Fibroblast of skin of abdomen (primary cell): ENCODE data around the gene PICK1.

Experiments used
- DNase-seq: peaks from one replicate; pipeline ENCODE4 v3.0.0-alpha.2; 2013

PICK1 gene

DNA sequence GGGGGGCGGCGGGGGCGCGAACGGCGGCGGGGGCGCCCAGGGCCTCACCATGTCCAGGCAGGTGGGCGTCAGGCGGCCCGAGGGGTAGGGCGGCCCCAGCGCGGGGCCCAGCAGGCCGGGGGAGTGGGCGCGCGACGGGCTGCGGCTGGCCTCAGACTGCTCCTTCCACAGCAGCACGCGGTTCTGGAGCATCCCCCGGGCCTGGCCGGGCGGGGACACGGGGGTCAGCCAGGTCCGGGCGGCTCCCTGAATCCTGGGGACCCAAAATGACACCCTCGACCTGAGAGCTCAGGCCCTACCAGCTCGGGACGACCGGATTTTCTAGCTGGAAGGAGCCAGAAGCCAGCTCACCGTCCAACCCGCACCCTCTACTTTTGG lies 32.3 kb downstream of the PICK1 start:
- no peak for DNase-seq

DNA sequence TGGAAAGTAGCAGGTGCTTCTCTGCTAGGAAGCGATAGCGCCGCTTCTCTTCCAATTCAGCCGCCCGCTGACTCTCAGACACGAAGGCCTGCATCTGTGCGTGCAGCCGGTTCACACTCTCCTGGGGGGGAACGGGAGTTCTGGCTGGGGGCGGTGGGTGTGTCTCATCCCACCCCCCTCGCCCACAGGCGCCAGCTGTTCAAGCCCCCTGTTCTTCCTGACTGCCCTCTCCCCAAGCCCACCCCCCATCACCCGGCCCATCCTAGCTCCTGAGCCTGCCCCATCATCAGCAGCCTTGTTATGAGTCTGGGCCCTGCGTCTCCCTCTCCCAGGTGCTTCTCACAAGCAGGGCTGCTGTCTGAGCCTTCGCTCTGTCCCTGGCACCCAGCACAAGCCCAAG lies 39.9 kb downstream of the PICK1 start:
- DNase-seq, result no peak

DNA sequence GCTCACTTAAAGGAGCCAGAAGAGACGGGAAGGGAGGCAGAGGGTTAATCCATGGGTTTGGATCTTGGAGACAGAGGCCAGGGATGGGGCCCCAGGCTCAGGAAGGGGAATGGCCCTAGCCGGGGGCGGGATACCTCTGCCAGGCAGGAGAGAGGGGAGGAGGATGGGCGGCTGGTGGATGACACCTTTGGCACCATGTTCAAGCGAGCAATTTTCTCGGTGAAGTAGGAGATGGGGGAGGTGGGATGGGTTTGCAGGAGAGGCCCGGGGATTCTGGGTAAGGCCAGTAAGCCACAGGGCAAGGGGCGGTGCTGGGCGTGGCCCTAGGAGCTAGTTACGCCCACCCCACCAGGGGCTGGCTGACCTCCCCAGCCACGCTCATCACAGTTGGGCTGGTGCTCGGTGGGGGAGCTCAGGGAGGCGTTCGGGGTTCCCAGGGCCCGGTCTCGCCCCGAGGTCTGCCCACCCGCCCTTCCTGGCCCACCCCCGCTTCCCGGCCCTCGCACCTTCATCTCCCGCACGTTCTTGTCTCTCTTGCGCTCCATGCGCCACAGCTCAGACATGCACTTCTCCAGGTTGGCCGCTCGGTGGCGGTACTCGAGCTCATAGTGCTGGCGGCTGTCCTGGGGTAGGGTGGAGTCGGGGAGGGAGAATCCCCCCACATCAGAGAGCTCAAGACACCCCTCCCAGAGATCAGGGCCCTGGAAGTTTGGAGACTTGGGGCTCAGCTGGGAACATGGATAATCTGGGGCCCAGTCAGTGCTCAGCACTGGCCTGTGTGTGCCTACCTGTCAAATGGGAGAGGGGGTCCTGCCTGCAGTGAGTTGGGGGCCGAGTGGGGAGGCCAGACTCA lies 40.6 kb downstream of the PICK1 start:
- peak; percentile 22 for DNase-seq

GRCh38 chr22:38098410-38099249 lies 41.4 kb downstream of the PICK1 start:
- peak; percentile 48 for DNase-seq

DNA sequence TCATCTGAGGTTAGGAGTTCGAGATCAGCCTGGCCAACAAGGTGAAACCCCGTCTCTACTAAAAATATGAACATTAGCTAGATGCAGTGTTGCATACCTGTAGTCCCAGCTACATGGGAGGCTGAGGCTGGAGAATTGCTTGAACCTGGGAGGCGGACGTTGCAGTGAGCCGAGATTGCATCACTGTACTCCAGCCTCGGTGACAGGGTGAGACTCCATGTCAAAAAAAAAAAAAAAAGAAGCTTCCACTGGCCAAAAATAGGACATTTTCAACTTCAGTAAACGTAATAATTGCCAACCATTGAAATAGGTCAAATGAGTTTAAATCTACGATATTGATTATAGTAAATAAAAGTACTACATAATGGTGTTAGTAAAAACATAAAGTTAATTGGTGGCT lies 46.4 kb downstream of the PICK1 start:
- no peak for DNase-seq

DNA sequence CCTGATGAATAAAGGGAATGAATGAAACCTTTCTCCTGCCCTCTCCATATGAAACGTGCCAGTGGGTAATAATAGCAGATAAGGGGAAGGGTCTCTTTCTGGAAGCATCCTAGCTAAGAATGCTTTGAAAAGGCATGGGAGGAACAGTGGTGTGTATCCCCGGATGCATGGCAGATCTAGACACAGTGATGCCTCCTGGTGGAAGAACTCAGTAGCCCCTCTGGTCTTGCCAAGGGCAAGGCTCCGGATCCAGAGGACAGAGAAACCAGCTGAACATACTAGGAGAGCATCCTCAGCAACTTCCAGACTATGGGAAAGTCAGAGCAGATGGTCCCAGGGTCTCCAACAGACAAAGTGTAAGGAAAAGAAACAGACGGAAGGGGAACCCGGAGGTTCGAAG lies 46.9 kb downstream of the PICK1 start:
- no peak for DNase-seq

- DNase-seq, result no peak
Observed at GRCh38 chr22:38106814-38107578, 49.8 kb downstream of the PICK1 start.

DNA sequence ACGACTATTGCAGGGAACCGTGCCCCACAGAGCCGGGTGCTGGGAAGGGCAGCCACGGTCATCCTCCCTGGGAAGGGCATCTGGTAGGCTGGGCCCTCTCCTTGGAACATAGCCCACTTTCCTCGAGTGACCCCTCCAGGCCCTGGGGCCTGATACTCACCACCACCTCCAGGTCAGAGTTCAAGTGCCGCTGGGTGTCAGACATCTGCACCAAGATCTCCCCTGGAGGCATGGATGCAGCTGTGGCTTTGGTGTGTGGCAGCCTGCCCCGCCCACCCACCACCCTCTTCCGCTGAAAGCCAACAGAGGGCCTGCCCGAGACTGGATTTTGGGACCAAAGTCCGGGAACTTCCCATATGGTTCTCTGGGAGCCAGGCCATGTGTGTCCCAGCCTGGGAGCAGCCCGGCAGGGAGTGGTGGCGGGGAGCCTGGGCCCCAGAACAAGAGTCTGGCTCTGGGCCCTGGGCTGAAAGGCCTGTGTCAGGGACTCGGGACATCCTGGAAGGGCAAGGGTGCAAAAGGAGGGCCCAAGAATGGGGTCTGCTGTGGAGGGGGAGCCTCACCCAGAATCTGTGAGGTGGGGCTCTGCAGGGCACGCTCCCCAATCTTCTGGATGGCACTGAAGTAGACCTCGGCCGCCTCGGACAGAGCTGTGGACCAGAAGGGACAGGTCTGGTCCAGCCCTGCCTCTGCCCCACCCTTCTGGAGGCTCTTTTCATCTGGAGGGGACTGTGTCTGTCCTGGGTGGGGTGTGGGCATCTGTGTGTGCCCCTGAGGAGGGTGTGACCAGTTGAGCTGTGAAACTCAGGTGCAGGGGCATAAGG lies 50.7 kb downstream of the PICK1 start:
- DNase-seq, result no peak

DNA sequence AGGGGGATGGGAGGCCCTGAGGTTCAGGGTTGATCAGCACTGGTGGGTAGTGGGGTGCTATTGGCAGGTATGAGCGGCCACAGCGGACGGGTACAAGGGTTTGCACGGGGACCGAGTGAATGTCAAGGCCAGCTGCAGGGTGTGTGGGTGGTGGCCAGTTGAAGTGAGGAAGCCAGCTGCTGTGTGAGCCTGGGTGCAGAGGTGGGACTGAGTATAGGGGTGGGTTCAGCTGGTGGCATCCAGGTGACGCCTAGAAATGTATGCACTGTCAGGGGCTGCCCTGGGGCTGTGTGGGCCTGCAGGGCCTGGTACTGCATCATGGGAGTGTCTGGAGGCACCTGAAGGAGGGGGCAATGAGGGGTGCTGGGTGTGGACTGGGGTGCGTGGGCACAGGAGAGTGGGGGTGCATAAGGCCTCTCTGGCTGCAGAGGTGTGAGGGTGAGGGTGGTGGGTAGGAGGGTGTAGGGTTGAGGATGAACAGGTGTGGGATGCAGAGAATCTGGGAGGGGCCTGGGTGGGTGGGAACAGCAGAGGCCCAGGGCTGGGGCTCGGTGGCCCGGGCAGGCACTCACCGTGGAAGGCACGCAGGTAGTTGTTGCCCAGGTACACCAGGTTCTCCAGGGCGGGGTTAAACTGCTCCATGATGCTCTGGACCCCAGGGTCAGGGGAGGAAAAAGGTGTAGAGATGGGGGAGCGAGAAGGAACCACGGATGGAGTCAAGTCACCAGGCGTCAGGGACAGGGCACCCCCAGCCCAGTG lies 51.5 kb downstream of the PICK1 start:
- no peak for DNase-seq

DNA sequence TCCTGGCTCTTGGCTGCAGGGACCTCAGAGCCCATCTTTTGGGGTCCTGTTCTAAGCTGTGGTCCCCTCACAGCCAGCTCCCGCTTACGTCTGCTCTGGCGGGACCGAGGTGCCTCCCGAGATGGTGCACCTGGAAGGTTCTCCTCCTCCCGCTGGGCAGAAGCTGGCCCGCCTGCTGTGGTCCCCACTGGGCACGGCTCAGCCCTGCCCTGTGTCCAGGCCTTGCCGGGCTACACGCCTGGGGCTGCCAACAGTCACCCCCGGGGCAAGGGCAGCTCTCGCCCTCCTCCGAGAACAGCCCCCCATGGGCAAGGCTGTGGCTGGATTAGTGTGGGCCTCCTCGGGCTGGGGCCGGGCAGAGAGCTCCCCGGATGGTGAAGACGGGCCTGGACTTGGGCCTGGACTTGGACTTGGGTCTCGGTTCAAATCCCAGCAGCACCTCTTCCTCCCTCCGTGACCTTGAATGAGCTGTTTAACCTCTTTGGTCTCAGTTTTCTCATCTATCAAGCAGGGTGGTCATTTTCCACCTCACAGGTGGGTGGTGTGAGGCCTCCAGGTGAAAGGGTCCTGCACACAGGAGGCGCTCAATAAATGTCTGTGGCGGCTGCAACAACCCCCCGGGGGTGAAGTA lies 52.3 kb downstream of the PICK1 start:
- DNase-seq, result no peak

GRCh38 chr22:38110008-38110862 lies 53.0 kb downstream of the PICK1 start, which contains the start of gene BAIAP2L2:
TSS of gene BAIAP2L2 (minus strand) at chr22:38110684. CDS start at chr22:38110525, 159 bp downstream.
- DNase-seq, result no peak

DNA sequence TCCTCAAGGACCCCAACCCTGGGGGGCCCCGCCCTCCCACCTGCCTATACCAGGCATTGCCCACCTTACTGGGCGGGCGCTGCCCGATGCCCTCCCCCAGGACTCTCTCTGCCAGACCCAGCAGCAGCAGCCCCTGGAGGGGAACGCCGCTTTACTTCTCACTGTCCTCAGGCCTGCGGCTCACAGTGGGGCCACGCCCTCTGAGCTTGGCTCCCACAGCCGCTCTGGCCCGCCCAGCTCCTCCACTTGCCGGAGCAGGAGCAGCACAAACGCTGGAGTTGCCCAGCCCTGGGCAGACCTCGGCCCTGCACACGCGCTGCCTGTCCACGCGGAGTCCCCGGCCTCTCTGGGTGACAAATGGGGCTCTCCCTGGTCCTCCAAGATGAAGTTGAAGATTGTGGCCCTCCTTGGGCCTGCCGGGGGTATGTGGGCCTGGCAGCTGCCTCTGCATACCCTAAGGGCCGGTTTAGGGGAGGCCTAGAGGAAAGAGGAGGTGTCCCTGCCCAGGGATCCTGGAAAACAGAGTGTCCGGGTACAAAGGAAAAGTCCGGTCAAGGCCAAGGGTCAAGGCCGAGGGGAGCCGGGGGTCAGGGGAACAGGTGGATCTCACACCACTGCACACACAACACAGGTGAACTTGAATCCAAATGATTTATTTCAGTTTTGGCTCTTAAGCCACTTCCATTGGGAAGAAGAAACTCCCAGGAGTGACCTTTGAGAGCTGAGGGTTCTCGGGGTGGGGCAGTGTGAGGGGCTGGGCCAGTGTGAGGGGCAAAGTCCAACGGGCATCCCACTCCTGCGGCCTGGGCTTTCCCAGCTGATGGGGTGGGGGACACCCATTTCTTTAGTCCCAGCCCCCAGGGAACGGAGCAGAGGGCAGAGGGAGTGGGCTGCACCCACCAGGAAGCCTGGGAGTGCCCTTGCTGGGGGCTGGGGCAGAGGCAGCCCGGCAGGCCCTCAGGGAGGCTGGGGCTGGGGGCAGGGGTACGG lies 54.0 kb downstream of the PICK1 start:
- DNase-seq, result no peak

GRCh38 chr22:38111925-38112355 lies 54.7 kb downstream of the PICK1 start:
- DNase-seq, result no peak

DNA sequence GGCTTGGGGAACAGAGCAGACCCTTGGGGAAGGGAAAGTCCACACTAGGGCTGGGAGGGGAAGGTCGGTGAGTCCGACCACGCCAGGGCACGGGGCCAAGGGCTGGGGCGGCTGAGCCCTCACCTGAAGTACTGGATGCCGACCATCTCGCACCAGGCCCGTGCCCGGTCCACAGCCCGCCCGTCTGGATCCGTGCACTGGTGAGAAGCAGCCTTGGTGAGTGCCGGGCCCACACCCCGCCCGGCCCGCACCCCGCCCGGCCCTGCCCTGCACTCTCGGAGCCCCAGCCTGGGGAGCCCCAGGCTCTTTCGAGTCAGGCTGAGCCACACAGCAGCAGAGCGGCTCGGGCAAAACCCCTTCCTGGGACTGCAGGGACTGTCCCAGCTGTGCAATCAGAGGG lies 55.2 kb downstream of the PICK1 start:
- DNase-seq, result no peak

GRCh38 chr22:38114484-38115398 lies 57.5 kb downstream of the PICK1 start:
- peak; percentile 75 for DNase-seq

DNA sequence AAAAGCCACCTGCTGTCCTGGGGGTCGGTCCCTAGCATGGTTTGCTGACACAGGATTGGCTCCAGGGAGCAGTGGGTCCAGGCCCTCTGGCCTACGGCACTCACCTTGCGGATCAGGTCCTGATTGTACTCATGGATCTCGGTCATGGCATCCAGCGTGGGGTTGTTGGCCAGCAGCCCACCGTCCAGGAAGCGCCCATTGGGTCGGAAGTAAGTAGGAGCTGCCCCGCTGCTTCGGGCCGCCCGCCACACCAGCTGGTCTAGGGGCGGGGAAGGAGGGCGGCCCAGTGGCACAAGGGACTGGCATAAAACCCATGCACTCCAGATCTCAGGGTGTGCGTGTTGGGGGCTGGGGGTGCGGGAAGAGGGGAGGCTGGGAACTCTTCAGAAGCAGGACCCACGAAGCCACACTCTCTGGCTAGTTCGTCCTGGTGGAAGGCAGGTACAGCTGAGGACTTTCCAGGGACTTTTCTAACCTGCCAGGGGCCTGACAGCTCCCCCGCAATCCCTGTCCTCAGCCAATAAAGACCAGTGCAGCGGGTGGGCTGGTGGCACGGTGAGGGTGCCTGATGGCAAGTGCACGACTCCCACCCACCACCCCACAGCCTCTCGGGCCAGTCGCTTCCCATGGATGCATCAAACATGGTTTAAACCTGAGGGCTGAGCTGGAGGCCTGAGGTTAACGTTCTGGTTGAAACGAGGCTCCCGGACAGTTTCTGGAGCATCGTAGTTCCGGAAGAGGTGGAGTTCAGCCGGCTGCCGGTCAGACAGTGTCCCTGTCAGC lies 58.4 kb downstream of the PICK1 start:
- DNase-seq, result no peak
